HEK293 (cell line): ENCODE measurements around the gene TAL1.

Source experiments
- CTCF ChIA-PET: fragments of 350-600 bp; formaldehyde crosslinking; extraction: SDS; loops from one replicate; lab custom pipeline; 2021; ENCODE audit warnings: antibody characterized with exemption; lab: Yijun Ruan, JAX
- POLR2A ChIA-PET: fragments of 300-600 bp; formaldehyde crosslinking; extraction: SDS; loops from one replicate; lab custom pipeline; 2020; ENCODE audit warnings: antibody characterized with exemption, inconsistent platforms; lab: Yijun Ruan, JAX
- H3K27ac ChIP-seq: fragments of 200-500 bp; sonication (Bioruptor generic); 2 replicates; pipeline ENCODE4 v1.5.1; 2014; ENCODE audit warnings: low read depth, low read length, control low read depth, inconsistent platforms; ENCODE audit errors: extremely low read depth
- H3K36me3 ChIP-seq, 2 experiments: fragments of 200-500 bp in 1 of 2; sonication (Bioruptor generic) in 1 of 2; 1 replicate in 1 of 2; 2 replicates in 1 of 2; pipeline ENCODE4 v1.5.1; 2014 to 2017; ENCODE audit warnings: inconsistent platforms in 2 of 2, low read length in 2 of 2; ENCODE audit not compliant: control insufficient read depth in 2 of 2, insufficient read depth in 1 of 2
- H3K4me1 ChIP-seq: fragments of 200-500 bp; sonication (Bioruptor generic); 2 replicates; pipeline ENCODE4 v1.5.1; 2014; ENCODE audit warnings: mild to moderate bottlenecking, low read length, inconsistent platforms; ENCODE audit not compliant: control insufficient read depth, insufficient read depth
- H3K4me3 ChIP-seq: 2 replicates; pipeline ENCODE4 v1.5.1; 2011; ENCODE audit warnings: low read depth, mild to moderate bottlenecking, control low read depth, low read length, moderate library complexity
- H3K9me3 ChIP-seq: fragments of 200-500 bp; sonication (Bioruptor generic); 2 replicates; pipeline ENCODE4 v1.5.1; 2014; ENCODE audit warnings: low read depth, low read length, inconsistent platforms; ENCODE audit not compliant: control insufficient read depth, insufficient read depth
- HOXD13 ChIP-seq: sonication (generic); formaldehyde crosslinking; IDR thresholded peaks from 2 replicates; pipeline ENCODE4 v1.8.0; 2022; ENCODE audit warnings: missing genetic modification reagents, borderline replicate concordance
- IKZF3 ChIP-seq: fragments of 450-650 bp; IDR thresholded peaks from 2 replicates; pipeline ENCODE4 v1.5.0; 2018; ENCODE audit warnings: missing biosample characterization, mild to moderate bottlenecking, missing genetic modification characterization, moderate library complexity
- RBAK ChIP-seq: fragments of 450-650 bp; formaldehyde crosslinking; IDR thresholded peaks from 2 replicates; pipeline ENCODE4 v1.5.1; 2016; ENCODE audit warnings: missing biosample characterization, missing genetic modification characterization
- ZNF19 ChIP-seq: fragments of 450-650 bp; formaldehyde crosslinking; IDR thresholded peaks from 2 replicates; pipeline ENCODE4; 2016; ENCODE audit warnings: missing biosample characterization, missing genetic modification characterization, low read depth
- ZNF354C ChIP-seq: fragments of 450-650 bp; formaldehyde crosslinking; IDR thresholded peaks from 2 replicates; pipeline ENCODE4 v1.5.1; 2016; ENCODE audit warnings: missing biosample characterization, missing genetic modification characterization, low read depth, borderline replicate concordance
- ZNF639 ChIP-seq: fragments of 450-650 bp; formaldehyde crosslinking; IDR thresholded peaks from 2 replicates; pipeline ENCODE4 v1.5.1; 2016; ENCODE audit warnings: missing biosample characterization, missing genetic modification characterization
- ZNF768 ChIP-seq: fragments of 450-650 bp; formaldehyde crosslinking; IDR thresholded peaks from 2 replicates; pipeline ENCODE4 v1.5.1; 2018; ENCODE audit warnings: missing biosample characterization, mild to moderate bottlenecking, missing genetic modification characterization
- ZSCAN4 ChIP-seq: fragments of 450-650 bp; formaldehyde crosslinking; IDR thresholded peaks from 2 replicates; pipeline ENCODE4 v1.5.1; 2017; ENCODE audit warnings: missing biosample characterization, missing genetic modification characterization
- TF ChIP-seq, protein P1 (sequence below): fragments of 450-650 bp; formaldehyde crosslinking; IDR thresholded peaks from 2 replicates; pipeline ENCODE4 v1.5.1; 2017; ENCODE audit warnings: missing biosample characterization, missing genetic modification characterization
- TF ChIP-seq, protein P2 (sequence below): fragments of 450-650 bp; formaldehyde crosslinking; IDR thresholded peaks from 2 replicates; pipeline ENCODE4 v1.5.1; 2016; ENCODE audit warnings: missing biosample characterization, missing genetic modification characterization
- TF ChIP-seq, protein P3 (sequence below): fragments of 450-650 bp; formaldehyde crosslinking; conservative IDR thresholded peaks from 2 replicates; pipeline ENCODE4 v1.5.1; 2016; ENCODE audit warnings: low read depth, missing biosample characterization, missing genetic modification characterization
- TF ChIP-seq, protein P4 (sequence below): fragments of 450-650 bp; formaldehyde crosslinking; IDR thresholded peaks from 2 replicates; pipeline ENCODE4 v1.5.1; 2016; ENCODE audit warnings: missing biosample characterization, missing genetic modification characterization

TAL1 gene

DNA sequence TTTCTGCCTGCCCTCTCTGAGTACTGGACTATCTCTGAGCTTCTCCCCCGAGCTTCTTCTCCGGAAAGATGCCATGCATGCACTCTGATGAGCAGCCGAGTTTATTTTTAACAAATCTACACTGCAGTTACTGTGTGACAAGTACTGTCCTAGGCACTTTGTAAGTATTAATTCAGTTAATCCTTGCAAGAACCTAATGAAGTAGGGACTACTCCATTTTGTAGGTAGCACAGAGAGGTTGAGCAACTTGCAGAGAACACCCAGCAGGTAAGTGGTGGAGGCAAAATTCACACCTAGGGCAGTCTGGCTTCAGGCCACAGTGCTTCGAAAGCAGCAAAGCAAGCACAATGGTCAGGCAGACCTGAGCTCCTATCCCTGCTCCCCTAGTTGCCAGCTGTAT is 3.8 kb upstream of the TAL1 start:
- no peaks in the 10 kb centered on the region for H3K36me3 ChIP-seq
- no peaks in the 10 kb centered on the region for H3K4me1 ChIP-seq
- no peak overlapping the region for H3K4me3 ChIP-seq
- ChIA-PET POLR2A (no interaction called here), CTCF (interaction anchor here (0.6 to 1.1 kb wide), 3 partner anchors 17 to 242 kb away, joined by 4 to 5 read pairs (median 5); no protein-coding TSS in a partner anchor)
- H3K27ac ChIP-seq, result no peak overlapping the region
- H3K9me3 ChIP-seq, result no peaks in the 10 kb centered on the region
- TF ChIP-seq ZNF768, result peak; percentile 76
- no peak for TF ChIP-seq IKZF3 (tag by site-specific recombination)

DNA sequence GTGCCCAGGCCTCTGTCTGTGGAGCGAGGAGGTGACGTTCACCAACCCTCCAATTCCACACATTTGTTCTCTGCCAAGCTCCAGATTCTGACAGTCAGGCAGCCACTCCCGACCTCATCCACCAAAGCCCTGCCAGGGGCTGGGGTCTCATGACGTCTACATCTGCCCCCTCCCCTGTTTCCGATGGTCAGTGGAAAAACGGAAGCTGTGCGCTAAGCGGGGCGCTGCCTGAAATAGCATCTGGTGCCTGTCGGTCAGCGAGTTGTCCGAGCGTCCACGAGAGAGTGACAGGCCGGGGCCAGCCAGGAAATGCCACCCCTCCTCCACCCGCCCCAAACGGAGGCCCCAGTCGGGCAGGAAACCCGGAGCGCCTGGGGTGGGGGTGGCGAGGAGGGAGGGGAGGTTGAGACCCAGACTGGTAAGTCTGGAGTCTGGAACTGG is 3.2 kb upstream of the TAL1 start:
- Histone ChIP-seq H3K27ac (no peak overlapping the region), H3K4me3 (no peak overlapping the region), H3K9me3 (no peaks in the 10 kb centered on the region), H3K4me1 (no peaks in the 10 kb centered on the region), H3K36me3 (no peaks in the 10 kb centered on the region)
- no peak for TF ChIP-seq RBAK (tag by site-specific recombination)
- TF ChIP-seq HOXD13, result no peak
- TF ChIP-seq ZNF19 (tag by site-specific recombination), result no peak
- TF ChIP-seq, protein P1, sequence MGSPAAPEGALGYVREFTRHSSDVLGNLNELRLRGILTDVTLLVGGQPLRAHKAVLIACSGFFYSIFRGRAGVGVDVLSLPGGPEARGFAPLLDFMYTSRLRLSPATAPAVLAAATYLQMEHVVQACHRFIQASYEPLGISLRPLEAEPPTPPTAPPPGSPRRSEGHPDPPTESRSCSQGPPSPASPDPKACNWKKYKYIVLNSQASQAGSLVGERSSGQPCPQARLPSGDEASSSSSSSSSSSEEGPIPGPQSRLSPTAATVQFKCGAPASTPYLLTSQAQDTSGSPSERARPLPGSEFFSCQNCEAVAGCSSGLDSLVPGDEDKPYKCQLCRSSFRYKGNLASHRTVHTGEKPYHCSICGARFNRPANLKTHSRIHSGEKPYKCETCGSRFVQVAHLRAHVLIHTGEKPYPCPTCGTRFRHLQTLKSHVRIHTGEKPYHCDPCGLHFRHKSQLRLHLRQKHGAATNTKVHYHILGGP, result no peak
- no peak for TF ChIP-seq ZNF639 (tag by site-specific recombination)
- no peak for TF ChIP-seq ZNF354C (tag by site-specific recombination)
- TF ChIP-seq, protein P2, sequence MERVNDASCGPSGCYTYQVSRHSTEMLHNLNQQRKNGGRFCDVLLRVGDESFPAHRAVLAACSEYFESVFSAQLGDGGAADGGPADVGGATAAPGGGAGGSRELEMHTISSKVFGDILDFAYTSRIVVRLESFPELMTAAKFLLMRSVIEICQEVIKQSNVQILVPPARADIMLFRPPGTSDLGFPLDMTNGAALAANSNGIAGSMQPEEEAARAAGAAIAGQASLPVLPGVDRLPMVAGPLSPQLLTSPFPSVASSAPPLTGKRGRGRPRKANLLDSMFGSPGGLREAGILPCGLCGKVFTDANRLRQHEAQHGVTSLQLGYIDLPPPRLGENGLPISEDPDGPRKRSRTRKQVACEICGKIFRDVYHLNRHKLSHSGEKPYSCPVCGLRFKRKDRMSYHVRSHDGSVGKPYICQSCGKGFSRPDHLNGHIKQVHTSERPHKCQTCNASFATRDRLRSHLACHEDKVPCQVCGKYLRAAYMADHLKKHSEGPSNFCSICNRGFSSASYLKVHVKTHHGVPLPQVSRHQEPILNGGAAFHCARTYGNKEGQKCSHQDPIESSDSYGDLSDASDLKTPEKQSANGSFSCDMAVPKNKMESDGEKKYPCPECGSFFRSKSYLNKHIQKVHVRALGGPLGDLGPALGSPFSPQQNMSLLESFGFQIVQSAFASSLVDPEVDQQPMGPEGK, result no peak
- TF ChIP-seq ZSCAN4 (tag by site-specific recombination), result no peak
- TF ChIP-seq, protein P3, sequence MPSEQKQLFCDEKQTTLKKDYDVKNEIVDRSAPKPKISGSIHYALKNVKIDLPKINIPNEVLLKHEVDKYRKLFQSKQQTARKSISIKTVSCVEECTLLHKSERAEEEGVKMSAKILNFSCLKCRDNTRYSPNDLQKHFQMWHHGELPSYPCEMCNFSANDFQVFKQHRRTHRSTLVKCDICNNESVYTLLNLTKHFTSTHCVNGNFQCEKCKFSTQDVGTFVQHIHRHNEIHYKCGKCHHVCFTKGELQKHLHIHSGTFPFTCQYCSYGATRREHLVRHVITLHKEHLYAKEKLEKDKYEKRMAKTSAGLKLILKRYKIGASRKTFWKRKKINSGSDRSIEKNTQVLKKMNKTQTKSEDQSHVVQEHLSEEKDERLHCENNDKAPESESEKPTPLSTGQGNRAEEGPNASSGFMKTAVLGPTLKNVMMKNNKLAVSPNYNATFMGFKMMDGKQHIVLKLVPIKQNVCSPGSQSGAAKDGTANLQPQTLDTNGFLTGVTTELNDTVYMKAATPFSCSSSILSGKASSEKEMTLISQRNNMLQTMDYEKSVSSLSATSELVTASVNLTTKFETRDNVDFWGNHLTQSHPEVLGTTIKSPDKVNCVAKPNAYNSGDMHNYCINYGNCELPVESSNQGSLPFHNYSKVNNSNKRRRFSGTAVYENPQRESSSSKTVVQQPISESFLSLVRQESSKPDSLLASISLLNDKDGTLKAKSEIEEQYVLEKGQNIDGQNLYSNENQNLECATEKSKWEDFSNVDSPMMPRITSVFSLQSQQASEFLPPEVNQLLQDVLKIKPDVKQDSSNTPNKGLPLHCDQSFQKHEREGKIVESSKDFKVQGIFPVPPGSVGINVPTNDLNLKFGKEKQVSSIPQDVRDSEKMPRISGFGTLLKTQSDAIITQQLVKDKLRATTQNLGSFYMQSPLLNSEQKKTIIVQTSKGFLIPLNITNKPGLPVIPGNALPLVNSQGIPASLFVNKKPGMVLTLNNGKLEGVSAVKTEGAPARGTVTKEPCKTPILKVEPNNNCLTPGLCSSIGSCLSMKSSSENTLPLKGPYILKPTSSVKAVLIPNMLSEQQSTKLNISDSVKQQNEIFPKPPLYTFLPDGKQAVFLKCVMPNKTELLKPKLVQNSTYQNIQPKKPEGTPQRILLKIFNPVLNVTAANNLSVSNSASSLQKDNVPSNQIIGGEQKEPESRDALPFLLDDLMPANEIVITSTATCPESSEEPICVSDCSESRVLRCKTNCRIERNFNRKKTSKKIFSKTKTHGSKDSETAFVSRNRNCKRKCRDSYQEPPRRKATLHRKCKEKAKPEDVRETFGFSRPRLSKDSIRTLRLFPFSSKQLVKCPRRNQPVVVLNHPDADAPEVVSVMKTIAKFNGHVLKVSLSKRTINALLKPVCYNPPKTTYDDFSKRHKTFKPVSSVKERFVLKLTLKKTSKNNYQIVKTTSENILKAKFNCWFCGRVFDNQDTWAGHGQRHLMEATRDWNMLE (tag by site-specific recombination), result no peak
- TF ChIP-seq, protein P4, sequence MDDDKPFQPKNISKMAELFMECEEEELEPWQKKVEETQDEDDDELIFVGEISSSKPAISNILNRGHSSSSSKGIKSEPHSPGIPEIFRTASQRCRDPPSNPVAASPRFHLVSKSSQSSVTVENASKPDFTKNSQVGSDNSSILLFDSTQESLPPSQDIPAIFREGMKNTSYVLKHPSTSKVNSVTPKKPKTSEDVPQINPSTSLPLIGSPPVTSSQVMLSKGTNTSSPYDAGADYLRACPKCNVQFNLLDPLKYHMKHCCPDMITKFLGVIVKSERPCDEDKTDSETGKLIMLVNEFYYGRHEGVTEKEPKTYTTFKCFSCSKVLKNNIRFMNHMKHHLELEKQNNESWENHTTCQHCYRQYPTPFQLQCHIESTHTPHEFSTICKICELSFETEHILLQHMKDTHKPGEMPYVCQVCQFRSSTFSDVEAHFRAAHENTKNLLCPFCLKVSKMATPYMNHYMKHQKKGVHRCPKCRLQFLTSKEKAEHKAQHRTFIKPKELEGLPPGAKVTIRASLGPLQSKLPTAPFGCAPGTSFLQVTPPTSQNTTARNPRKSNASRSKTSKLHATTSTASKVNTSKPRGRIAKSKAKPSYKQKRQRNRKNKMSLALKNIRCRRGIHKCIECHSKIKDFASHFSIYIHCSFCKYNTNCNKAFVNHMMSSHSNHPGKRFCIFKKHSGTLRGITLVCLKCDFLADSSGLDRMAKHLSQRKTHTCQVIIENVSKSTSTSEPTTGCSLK (tag by site-specific recombination), result no peak
- ChIA-PET POLR2A (no interaction called here), CTCF (interaction anchor here (0.6 to 1.1 kb wide), 3 partner anchors 18 to 242 kb away, joined by 4 to 5 read pairs (median 5); no protein-coding TSS in a partner anchor)
